Measurements from ENCODE around the gene KIF20B.
A peak's percentile ranks its signal among the peaks of the same experiment; 100 is the strongest.
"Not testable (repeated sequence)": the region's sequence is repeated elsewhere in the genome, so short reads cannot be mapped to it uniquely, and the experiment has no call there.

KIF20B gene

GRCh38 chr10:89789188-89789877 is 87.9 kb downstream of the KIF20B start:
- no peak for DNase-seq

GRCh38 chr10:89792187-89792586 is 90.8 kb downstream of the KIF20B start:
- DNase-seq, result no peak

- peak; percentile 67 for DNase-seq
Observed at GRCh38 chr10:89793649-89794254, 92.4 kb downstream of the KIF20B start.

GRCh38 chr10:89795840-89796239 is 94.5 kb downstream of the KIF20B start:
- no peak for DNase-seq

GRCh38 chr10:89798092-89798491 is 96.7 kb downstream of the KIF20B start:
- DNase-seq, result no peak

- DNase-seq, result no peak
Observed at GRCh38 chr10:89799573-89799972, 98.2 kb downstream of the KIF20B start.

- DNase-seq, result no peak
Observed at GRCh38 chr10:89805599-89806013, 104.2 kb downstream of the KIF20B start.

GRCh38 chr10:89808842-89809241 is 107.5 kb downstream of the KIF20B start:
- no peak for DNase-seq

- no peak for DNase-seq
Observed at GRCh38 chr10:89809766-89810165, 108.4 kb downstream of the KIF20B start.

- DNase-seq, result no peak
Observed at GRCh38 chr10:89810908-89811525, 109.6 kb downstream of the KIF20B start.

GRCh38 chr10:89813546-89813945 is 112.2 kb downstream of the KIF20B start:
- no peak for DNase-seq

GRCh38 chr10:89814278-89814677 is 112.9 kb downstream of the KIF20B start:
- DNase-seq, result no peak

- DNase-seq, result no peak
Observed at GRCh38 chr10:89815049-89815853, 113.9 kb downstream of the KIF20B start.

- DNase-seq, result not testable (repeated sequence)
Observed at GRCh38 chr10:89819008-89819407, 117.6 kb downstream of the KIF20B start.

Data from NCI-H1694 treated with DMSO at 0.1 percent for 48 hours (cell line).